ENCODE results near the gene MTSS2. TPM values are rescaled to one million over a fixed set of nuclear protein-coding genes. Genes with fewer than 3 reads are reported as not detected.

The MTSS2 gene
- total RNA-seq, 1 experiment from 2014 or later, result 47.6 TPM

GRCh38 chr16:70700101-70701020 is 14.5 kb upstream of the MTSS2 start:
- H3K4me3 ChIP-seq (ENCODE audit: low read depth, low read length, poor library complexity, severe bottlenecking), result no peak overlapping the region
- DNase-seq (ENCODE audit: low spot score), result no peak
- CTCF ChIA-PET, result interaction anchor here (0.6 kb wide), 1 partner anchor 71 kb away, joined by 3 read pairs; no protein-coding TSS in a partner anchor
- no peaks in the 10 kb centered on the region for H3K9me3 ChIP-seq (ENCODE audit: low read depth, low read length, poor library complexity, severe bottlenecking)
- intact Hi-C loops (cut with micrococcal nuclease; ENCODE audit: unreplicated experiment), result no loop called here
- peaks cover 6% of the 10 kb centered on the region for H3K4me1 ChIP-seq (ENCODE audit: insufficient read depth, low read length, poor library complexity, severe bottlenecking)
- no peaks in the 10 kb centered on the region for H3K27me3 ChIP-seq (replicated peaks; ENCODE audit: insufficient read depth, low read depth, low read length, poor library complexity)
- POLR2A ChIA-PET (ENCODE audit: low non-redundant PET), result no interaction called here
- no TSS peak for BruUV-seq (replicated peaks)
- no peaks in the 10 kb centered on the region for H3K36me3 ChIP-seq (ENCODE audit: insufficient read depth, low read length, poor library complexity, severe bottlenecking)
- H3K27ac ChIP-seq (ENCODE audit: low read depth, low read length, poor library complexity, severe bottlenecking), result no peak overlapping the region
- TF ChIP-seq EZH2 (IDR thresholded peaks at IDR 0.05; ENCODE audit: borderline replicate concordance, low read depth, low read length, poor library complexity, severe bottlenecking), result no peak
- TF ChIP-seq, protein P1, sequence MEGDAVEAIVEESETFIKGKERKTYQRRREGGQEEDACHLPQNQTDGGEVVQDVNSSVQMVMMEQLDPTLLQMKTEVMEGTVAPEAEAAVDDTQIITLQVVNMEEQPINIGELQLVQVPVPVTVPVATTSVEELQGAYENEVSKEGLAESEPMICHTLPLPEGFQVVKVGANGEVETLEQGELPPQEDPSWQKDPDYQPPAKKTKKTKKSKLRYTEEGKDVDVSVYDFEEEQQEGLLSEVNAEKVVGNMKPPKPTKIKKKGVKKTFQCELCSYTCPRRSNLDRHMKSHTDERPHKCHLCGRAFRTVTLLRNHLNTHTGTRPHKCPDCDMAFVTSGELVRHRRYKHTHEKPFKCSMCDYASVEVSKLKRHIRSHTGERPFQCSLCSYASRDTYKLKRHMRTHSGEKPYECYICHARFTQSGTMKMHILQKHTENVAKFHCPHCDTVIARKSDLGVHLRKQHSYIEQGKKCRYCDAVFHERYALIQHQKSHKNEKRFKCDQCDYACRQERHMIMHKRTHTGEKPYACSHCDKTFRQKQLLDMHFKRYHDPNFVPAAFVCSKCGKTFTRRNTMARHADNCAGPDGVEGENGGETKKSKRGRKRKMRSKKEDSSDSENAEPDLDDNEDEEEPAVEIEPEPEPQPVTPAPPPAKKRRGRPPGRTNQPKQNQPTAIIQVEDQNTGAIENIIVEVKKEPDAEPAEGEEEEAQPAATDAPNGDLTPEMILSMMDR (conservative IDR thresholded peaks at IDR 0.05; ENCODE audit: low read depth, low read length), result no peak

DNA sequence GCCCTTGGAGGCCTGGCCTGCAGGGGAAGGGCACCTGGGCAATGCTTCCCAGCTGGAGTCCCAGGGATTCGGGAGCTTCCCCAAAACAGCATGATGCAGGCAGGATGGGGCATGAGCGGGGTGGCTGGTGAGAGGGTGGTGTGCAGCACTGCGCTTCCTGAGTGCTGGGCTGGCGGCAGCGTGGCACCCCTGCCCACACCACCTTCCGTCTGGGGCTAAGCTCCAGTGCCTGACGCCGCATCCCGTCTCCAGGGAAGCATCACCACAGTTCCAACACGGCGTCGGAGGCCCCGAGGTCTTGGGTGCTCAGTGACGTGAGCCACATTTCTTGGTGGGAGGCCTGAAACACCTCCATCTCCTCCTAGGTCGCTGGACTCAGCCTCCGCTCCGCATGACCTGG is 13.8 kb upstream of the MTSS2 start:
- peaks cover 6% of the 10 kb centered on the region for H3K4me1 ChIP-seq (ENCODE audit: insufficient read depth, low read length, poor library complexity, severe bottlenecking)
- no peaks in the 10 kb centered on the region for H3K36me3 ChIP-seq (ENCODE audit: insufficient read depth, low read length, poor library complexity, severe bottlenecking)
- no peak for DNase-seq (ENCODE audit: low spot score)
- no peak overlapping the region for H3K4me3 ChIP-seq (ENCODE audit: low read depth, low read length, poor library complexity, severe bottlenecking)
- ChIA-PET POLR2A (ENCODE audit: low non-redundant PET) (no interaction called here), CTCF (interaction anchor here (0.6 kb wide), 1 partner anchor 71 kb away, joined by 3 read pairs; no protein-coding TSS in a partner anchor)
- BruUV-seq (replicated peaks), result no TSS peak
- H3K27me3 ChIP-seq (replicated peaks; ENCODE audit: insufficient read depth, low read depth, low read length, poor library complexity), result no peaks in the 10 kb centered on the region
- H3K27ac ChIP-seq (ENCODE audit: low read depth, low read length, poor library complexity, severe bottlenecking), result no peak overlapping the region
- intact Hi-C loops (cut with micrococcal nuclease; ENCODE audit: unreplicated experiment), result no loop called here
- TF ChIP-seq EZH2 (IDR thresholded peaks at IDR 0.05; ENCODE audit: borderline replicate concordance, low read depth, low read length, poor library complexity, severe bottlenecking), result no peak
- TF ChIP-seq, protein P1 (conservative IDR thresholded peaks at IDR 0.05; ENCODE audit: low read depth, low read length), result no peak
- H3K9me3 ChIP-seq (ENCODE audit: low read depth, low read length, poor library complexity, severe bottlenecking), result no peaks in the 10 kb centered on the region

GRCh38 chr16:70698901-70699300 is 13.0 kb upstream of the MTSS2 start:
- Histone ChIP-seq H3K27ac (ENCODE audit: low read depth, low read length, poor library complexity, severe bottlenecking) (no peak overlapping the region), H3K4me3 (ENCODE audit: low read depth, low read length, poor library complexity, severe bottlenecking) (no peak overlapping the region), H3K9me3 (ENCODE audit: low read depth, low read length, poor library complexity, severe bottlenecking) (no peaks in the 10 kb centered on the region), H3K4me1 (ENCODE audit: insufficient read depth, low read length, poor library complexity, severe bottlenecking) (peaks cover 6% of the 10 kb centered on the region), H3K27me3 (replicated peaks; ENCODE audit: insufficient read depth, low read depth, low read length, poor library complexity) (no peaks in the 10 kb centered on the region), H3K36me3 (ENCODE audit: insufficient read depth, low read length, poor library complexity, severe bottlenecking) (no peaks in the 10 kb centered on the region)
- no TSS peak for BruUV-seq (replicated peaks)
- intact Hi-C loops (cut with micrococcal nuclease; ENCODE audit: unreplicated experiment), result no loop called here
- CTCF ChIA-PET, result no interaction called here
- POLR2A ChIA-PET (ENCODE audit: low non-redundant PET), result no interaction called here
- TF ChIP-seq, protein P1 (conservative IDR thresholded peaks at IDR 0.05; ENCODE audit: low read depth, low read length), result no peak
- TF ChIP-seq EZH2 (IDR thresholded peaks at IDR 0.05; ENCODE audit: borderline replicate concordance, low read depth, low read length, poor library complexity, severe bottlenecking), result no peak
- DNase-seq (ENCODE audit: low spot score), result no peak
